Dedifferentiated amniotic fluid mesenchymal stem cell (primary cell): Measurements from ENCODE around the gene MCF2L.

ENCODE experiments used
- DNase-seq: peaks from one replicate; pipeline ENCODE4 v3.0.0-alpha.2; 2016; ENCODE audit errors: extremely low spot score

Gene MCF2L

DNA sequence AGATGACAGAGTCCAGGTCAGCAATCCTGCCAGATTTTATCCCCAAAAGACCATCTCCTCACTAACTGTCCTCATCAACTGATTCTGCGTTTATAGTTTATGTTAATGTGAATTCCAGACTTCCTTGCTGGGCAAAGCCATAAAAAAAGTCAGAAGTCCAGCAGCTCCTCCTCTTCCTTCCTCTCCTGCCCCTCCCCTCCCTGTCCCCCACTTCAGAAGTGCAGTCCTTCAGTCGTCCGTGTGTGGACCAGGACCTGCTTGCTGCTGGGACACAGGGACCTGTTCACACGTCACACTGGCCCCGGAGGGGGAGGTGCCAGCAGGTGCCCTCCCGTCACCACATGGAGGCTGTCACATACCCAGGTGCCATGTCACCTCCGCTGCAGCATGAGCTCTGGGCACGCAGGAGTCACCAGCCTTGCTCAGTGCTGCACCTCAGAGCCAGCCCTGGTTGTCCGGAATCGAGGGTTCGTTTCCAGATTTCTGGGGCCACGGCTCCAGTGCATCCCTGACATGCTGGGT, 4.0 kb upstream of the MCF2L start:
- no peak for DNase-seq

- no peak for DNase-seq
Measured at GRCh38 chr13:112965573-112966115, 3.4 kb upstream of the MCF2L start.

DNA sequence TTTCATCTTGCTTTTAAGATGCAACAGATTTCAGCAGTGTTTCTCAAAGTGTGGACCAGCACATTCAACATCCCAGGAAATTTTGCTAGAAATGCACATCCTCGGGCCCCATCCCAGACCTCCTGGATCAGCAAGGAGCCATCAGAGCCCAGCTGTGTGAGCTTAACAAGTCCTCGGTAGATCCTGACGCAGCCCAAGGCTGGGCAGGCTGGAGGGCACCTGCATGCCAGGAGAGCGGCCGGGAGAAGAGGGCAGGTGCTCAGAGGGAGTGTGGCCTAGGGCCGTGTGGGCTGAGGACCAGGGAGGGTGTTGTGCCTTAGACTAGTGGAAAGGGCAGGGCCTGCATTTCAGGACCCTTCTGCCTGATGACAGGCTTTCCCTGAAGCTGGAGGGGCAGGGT, 2.2 kb upstream of the MCF2L start:
- DNase-seq = no peak

DNA sequence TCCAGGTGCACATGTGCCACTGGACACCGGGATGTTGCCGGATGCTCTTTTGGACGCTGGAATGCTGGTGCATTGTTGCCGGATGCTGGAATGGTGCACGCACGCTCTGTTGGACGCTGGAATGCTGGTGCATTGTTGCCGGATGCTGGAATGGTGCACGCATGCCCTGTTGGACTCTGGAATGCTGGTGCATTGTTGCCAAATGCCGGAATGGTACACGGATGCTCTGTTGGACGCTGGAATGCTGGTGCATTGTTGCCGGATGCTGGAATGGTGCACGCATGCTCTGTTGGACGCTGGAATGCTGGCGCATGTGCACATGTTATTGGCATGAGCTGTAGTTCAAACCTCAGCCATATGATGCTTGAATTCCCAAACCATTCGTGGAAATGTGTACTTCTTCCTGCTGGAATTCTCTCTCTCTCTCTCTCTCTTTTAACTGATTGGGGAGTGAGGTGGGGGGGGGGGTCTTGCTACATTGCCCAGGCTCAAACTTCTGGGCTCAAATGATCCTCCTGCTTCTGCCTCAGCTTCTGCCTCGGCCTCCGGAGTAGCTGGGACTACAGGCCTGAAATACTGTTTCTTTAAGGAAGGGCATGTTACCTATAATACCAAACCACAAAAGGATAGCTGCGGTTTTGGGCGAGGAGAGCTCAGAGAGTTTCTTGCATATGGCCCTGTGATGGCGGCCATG, 1.2 kb upstream of the MCF2L start:
- DNase-seq = no peak

- no peak for DNase-seq
Measured at GRCh38 chr13:112968380-112968909, 569 bp upstream of the MCF2L start.

DNA sequence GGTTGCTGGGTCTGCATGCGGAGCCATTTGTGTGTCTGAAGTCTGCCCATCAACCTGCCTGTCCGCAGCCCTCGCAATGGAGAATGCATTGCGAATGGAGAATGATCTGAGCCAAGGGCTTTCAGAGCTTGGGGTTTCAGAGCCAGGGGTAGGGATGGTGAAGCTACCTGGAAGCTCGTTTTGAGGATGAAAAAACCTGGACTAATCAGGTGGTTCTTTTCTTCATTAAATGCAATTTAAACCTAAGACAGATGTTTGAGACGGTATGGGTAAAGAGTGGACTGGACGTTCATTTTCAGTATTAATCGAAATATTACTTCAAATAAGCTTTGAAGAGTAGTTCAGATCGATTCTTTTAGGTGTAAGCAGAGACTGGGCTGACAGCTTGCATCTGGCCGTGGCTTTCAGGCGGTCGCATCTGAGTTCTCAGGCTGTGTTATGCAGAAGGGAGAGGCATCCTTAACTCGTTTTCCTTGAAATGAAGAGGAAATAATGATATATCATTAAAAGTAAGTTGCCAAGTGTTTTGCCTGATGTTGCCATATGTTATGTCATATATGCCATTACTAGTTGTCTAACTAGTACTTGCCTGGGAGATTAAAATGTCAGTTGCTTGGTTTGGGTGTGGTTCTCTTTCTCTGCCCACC, 801 bp downstream of the MCF2L start:
- no peak for DNase-seq

DNA sequence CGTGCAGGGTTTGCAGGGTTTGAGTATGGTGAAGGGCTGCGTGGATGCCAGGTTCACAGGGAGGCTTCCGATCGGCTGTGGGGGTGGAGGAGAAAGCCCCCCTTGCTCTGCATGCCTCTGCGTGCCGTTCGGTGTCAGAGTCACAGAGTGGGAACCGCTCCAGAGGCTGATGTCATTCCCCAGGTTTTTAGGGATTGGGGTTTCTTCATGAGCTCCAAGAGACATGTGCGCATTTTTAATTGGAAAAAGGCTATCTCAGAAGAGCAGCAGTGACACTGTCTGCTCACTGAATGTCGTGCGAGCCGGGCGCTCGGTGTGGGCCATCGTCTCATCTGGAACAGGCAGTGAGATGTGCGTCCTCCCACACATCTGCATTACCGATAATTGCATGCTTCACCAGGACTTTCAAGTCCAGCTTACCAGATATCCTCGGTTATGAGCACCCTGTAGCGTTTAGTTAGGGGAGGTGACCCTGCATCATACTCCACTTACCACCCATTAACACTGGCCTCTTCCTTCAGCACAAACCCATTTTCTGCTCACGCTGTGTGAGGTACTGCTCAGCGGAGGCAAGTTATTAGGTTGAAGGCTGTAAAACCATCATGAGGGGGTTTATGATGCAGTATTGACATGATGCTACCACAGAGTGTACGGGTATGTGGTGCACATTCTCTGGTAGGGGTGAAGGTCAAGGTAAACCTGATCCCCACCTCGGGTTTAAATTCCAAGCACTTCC, 1.7 kb downstream of the MCF2L start:
- DNase-seq = no peak

- no peak for DNase-seq
Measured at GRCh38 chr13:112971288-112971643, 2.3 kb downstream of the MCF2L start.

- no peak for DNase-seq
Measured at GRCh38 chr13:112972258-112972657, 3.2 kb downstream of the MCF2L start.

DNA sequence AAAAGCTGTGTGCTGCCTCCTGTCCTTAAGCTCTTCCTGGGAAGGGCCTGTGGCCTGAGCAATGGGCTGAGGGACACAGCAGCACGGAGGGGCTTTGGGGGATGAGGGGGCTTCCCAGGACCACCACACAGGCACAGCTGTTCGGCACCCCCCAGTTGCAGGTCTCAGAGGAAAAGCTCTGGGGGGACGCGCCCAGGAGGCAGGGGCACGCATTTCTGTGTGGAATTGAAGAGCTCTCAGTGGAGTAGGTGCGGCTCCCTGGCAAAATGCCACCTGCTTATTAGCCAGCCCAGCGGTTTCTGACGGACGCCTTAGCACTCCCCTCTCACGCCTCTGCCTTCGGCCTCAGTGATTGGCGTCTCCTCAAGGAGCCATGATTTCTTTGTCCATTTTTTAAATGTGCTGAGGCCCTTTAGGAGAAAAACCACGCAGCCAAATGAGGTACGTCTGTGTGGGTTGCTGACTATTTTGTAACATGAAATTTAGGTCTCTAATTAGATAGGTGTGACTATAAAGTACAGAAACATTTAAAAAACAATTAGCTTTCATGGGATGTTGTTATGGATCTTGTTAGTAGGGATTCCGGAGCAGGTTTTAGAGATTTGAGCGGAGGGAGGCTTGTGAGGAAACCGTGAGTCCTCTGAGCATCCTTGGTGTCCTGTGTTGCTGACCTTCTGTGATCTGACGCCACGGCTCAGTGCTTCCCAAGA, 4.0 kb downstream of the MCF2L start:
- no peak for DNase-seq

- DNase-seq = no peak
Measured at GRCh38 chr13:112973577-112973951, 4.5 kb downstream of the MCF2L start.

GRCh38 chr13:112974125-112974524, 5.1 kb downstream of the MCF2L start:
- DNase-seq = no peak

DNA sequence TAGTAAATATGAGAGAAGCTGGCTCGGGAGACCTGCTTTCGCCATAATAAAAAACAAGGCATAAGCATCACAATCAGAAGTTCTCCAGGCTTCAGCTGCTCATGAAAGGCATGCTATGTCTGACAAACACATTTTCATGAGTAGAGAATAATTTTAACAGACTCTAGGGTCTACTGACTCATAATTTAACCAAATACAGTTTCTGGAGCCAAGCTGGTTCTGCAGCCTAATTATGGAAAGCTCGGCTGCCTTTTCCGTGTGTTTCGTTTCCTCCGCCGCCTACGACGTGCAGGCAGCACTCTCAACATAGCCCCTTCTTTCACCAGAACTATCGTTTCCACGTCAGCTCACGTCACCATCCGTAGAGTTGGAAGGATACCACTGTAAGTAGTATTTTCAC, 5.7 kb downstream of the MCF2L start:
- no peak for DNase-seq

- no peak for DNase-seq
Measured at GRCh38 chr13:112975401-112975939, 6.5 kb downstream of the MCF2L start.

DNA sequence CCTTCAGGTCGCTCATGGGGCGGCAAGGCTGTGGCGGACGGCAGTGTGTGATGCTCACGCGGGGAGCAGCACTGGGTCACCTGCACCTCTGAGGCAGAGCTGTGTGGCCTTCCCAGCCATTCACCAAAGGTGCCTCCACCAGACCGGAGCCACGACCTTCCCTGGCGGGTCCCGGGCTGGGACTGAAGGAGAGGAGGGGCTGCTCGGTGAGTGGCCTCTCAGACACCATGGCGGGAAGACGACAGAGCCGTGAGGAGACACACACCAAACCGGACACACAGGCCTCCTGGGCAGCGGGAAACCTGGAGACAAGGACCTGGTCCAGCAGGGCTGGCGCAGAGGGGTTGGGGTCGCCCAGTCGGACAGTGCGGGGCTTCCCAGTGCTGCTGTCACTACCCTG, 7.5 kb downstream of the MCF2L start:
- DNase-seq = no peak

GRCh38 chr13:112977091-112977490, 8.1 kb downstream of the MCF2L start:
- DNase-seq = no peak

DNA sequence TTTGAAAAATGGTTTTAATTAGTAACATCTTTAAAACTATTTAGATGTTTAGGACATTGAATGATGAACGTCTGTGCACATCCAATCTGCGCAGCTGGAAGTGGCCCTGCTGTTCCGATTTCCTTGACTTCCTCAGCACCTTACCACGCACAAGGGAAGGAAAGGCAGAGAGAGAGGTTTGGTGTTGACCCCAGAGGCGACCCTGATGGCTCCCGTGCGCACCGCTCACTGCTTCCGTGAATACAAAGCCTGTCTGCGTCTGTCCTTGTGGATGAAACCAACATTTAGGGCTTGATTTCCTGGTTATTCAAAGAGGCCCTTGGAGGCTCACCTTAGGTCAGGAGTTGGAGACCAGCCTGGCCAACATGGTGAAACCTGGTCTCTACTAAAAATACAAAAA, 8.5 kb downstream of the MCF2L start:
- DNase-seq = no peak

DNA sequence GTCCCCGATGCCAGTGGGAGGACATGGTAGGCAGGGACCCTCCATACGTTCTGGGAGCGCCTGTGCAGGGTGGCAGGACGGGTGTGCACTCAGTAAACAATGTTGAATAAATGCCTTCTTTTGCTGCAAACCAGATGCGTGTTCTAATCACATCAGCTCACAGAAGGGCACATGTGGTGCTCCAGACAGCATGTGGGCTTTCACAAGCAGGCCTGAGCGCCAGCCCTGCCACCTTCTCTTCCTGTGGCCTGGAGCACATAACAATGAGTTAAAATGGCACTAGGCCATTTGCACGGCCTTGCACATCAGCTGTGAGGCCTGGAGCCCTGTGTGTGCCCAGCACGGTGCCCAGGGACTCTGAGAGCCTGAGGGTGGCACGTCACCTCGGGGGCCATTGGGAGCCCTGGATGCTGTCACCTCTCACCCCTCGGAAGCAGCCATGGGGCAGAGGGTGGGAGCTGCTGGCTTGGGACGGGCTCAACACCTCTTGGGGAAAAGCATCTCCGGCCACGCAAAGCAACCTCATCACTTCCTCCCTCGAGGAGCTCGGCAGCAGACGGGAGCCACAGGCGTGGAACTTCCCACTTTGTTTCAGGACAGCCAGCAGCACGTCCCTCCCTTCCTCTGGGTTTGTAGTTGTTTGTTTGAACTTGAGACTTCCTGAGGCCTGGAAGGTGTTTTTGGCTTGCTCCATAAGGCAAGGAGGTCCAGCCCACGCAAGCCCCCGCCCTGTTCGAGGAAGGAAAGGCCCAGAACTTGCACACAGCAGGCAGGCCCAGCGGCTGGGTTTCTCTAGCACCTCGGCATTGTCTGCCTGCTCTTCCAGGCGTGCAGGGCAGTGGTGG, 9.8 kb downstream of the MCF2L start:
- no peak for DNase-seq

GRCh38 chr13:112979406-112979902, 10.4 kb downstream of the MCF2L start:
- DNase-seq = no peak

DNA sequence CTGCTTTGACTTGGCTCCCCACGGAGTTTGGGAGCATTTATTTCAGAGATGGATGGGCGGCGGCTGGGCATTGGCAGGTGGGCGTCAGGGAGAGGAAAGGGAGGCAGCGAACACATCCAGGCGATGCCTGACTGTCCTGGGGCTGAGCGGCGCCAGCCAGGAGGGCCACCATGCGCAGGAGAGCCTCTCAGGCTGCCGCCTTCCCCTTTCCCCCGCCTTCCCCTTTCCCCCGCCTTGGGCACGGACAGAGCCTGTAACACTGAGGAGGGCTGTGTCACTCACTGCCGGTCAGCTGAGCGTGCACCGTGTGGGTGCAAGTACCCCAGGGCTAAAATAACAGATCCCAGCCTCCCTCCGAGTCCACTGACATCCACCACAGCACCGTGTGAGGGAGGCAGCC, 11.4 kb downstream of the MCF2L start:
- DNase-seq = no peak
